SK-N-SH (cell line): ENCODE measurements around the gene MYLIP. TPM values are rescaled to one million over a fixed set of nuclear protein-coding genes. Genes with fewer than 3 reads are reported as not detected.

ENCODE experiments used
- CTCF ChIA-PET: fragments of 300-600, 350-600 bp; formaldehyde crosslinking; extraction: SDS; loops from one replicate; lab custom pipeline; 2021; lab: Yijun Ruan, JAX
- POLR2A ChIA-PET: fragments of 350-600 bp; sonication (Branson Sonifier 250); formaldehyde crosslinking; extraction: SDS; loops from one replicate; lab custom pipeline; 2020; ENCODE audit warnings: antibody characterized with exemption, inconsistent platforms; lab: Yijun Ruan, JAX
- DNase-seq: peaks from one replicate; pipeline ENCODE4 v3.0.0; 2012
- H2AFZ ChIP-seq: fragments of 200-600 bp; sonication (generic); 2 replicates; pipeline ENCODE4 v1.8.1; 2016; ENCODE audit warnings: antibody characterized with exemption, mild to moderate bottlenecking, low read depth
- H3F3A ChIP-seq: fragments of 200-600 bp; sonication (generic); replicated peaks from 2 replicates; pipeline ENCODE3; 2016; ENCODE audit warnings: antibody characterized with exemption, mild to moderate bottlenecking; ENCODE audit not compliant: insufficient read depth
- H3K27ac ChIP-seq, 2 experiments: fragments of 200-500 bp in 1 of 2; fragments of 200-600 bp in 1 of 2; sonication (Bioruptor generic) in 1 of 2; sonication (generic), shearing (Covaris generic) in 1 of 2; 2 replicates each; pipeline versions ENCODE4 v1.5.1 to v1.6.1; 2014 to 2016; ENCODE audit warnings: low read depth in 2 of 2, inconsistent platforms in 1 of 2, low read length in 1 of 2, mild to moderate bottlenecking in 1 of 2, mixed read lengths in 1 of 2
- H3K27me3 ChIP-seq: fragments of 200-600 bp; sonication (generic), shearing (Covaris generic); 2 replicates; pipeline ENCODE4 v1.6.1; 2016; ENCODE audit warnings: mixed run types; ENCODE audit not compliant: insufficient read depth
- H3K36me3 ChIP-seq, 2 experiments: fragments of 200-500 bp in 1 of 2; fragments of 200-600 bp in 1 of 2; sonication (Bioruptor generic) in 1 of 2; sonication (generic) in 1 of 2; replicated peaks in 1 of 2; 2 replicates each; pipeline versions ENCODE3 to v1.5.1; 2014 to 2016; ENCODE audit warnings: low read length in 1 of 2, mild to moderate bottlenecking in 1 of 2; ENCODE audit not compliant: insufficient read depth in 2 of 2, control insufficient read depth in 1 of 2
- H3K4me1 ChIP-seq, 2 experiments: fragments of 200-500 bp in 1 of 2; fragments of 200-600 bp in 1 of 2; sonication (Bioruptor generic) in 1 of 2; sonication (generic), shearing (Covaris generic) in 1 of 2; 2 replicates each; pipeline versions ENCODE4 v1.5.1 to v1.6.1; 2014 to 2016; ENCODE audit warnings: low read depth in 1 of 2, low read length in 1 of 2, mixed run types in 1 of 2; ENCODE audit not compliant: insufficient read depth in 2 of 2, control insufficient read depth in 1 of 2
- H3K4me2 ChIP-seq: fragments of 200-600 bp; sonication (generic), shearing (Covaris generic); 2 replicates; pipeline ENCODE4 v1.6.1; 2017; ENCODE audit warnings: mixed run types
- H3K4me3 ChIP-seq, 2 experiments: fragments of 200-500 bp in 1 of 2; fragments of 200-600 bp in 1 of 2; sonication (Bioruptor generic) in 1 of 2; sonication (generic), shearing (Covaris generic) in 1 of 2; 2 replicates each; pipeline versions ENCODE4 v1.5.1 to v1.8.1; 2014 to 2016; ENCODE audit warnings: low read depth in 2 of 2, inconsistent platforms in 1 of 2, low read length in 1 of 2, mild to moderate bottlenecking in 1 of 2, mixed read lengths in 1 of 2, moderate library complexity in 1 of 2
- H3K79me2 ChIP-seq: fragments of 200-600 bp; sonication (generic); 2 replicates; pipeline ENCODE4 v1.8.1; 2017; ENCODE audit warnings: mild to moderate bottlenecking; ENCODE audit not compliant: insufficient read depth
- H3K9ac ChIP-seq: fragments of 200-600 bp; sonication (generic); 2 replicates; pipeline ENCODE4 v1.6.1; 2017; ENCODE audit warnings: mixed run types
- H3K9me2 ChIP-seq: fragments of 200-600 bp; sonication (generic); 2 replicates; pipeline ENCODE4 v1.6.1; 2017; ENCODE audit warnings: mixed run types
- H3K9me3 ChIP-seq: fragments of 200-600 bp; sonication (generic); 2 replicates; pipeline ENCODE4 v1.6.1; 2017; ENCODE audit warnings: mixed run types, mild to moderate bottlenecking, moderate library complexity
- H4K20me1 ChIP-seq: fragments of 200-600 bp; sonication (generic); 2 replicates; pipeline ENCODE4 v1.6.1; 2017; ENCODE audit warnings: mild to moderate bottlenecking, mixed run types; ENCODE audit not compliant: insufficient read depth
- CHD2 ChIP-seq: fragments of 150-350 bp; IDR thresholded peaks from 2 replicates; pipeline ENCODE4 v1.6.1; 2018; ENCODE audit warnings: low read length; ENCODE audit not compliant: partially characterized antibody
- ELF1 ChIP-seq: IDR thresholded peaks from 2 replicates; pipeline ENCODE4 v1.4.0; 2012
- EZH2phosphoT487 ChIP-seq: fragments of 200-600 bp; sonication (generic); IDR thresholded peaks from 2 replicates; pipeline ENCODE4 v1.6.1; 2017; ENCODE audit warnings: low read depth, mixed run types, mild to moderate bottlenecking, antibody characterized with exemption, moderate library complexity, borderline replicate concordance
- FOSL2 ChIP-seq: IDR thresholded peaks from 2 replicates; pipeline ENCODE4 v1.4.0; 2012; ENCODE audit warnings: low read depth, mild to moderate bottlenecking, moderate library complexity, borderline replicate concordance
- GABPA ChIP-seq: IDR thresholded peaks from 2 replicates; pipeline ENCODE4 v1.4.0; 2012; ENCODE audit warnings: low read depth, mild to moderate bottlenecking
- RAD21 ChIP-seq: IDR thresholded peaks from 2 replicates; pipeline ENCODE4 v1.6.1; 2012; ENCODE audit warnings: mild to moderate bottlenecking, low read length
- RCOR1 ChIP-seq: fragments of 150-350 bp; IDR thresholded peaks from 2 replicates; pipeline ENCODE4 v1.6.1; 2017; ENCODE audit warnings: antibody characterized with exemption, low read length
- SIN3A ChIP-seq: IDR thresholded peaks from 2 replicates; pipeline ENCODE4 v1.6.1; 2012; ENCODE audit warnings: low read depth, mild to moderate bottlenecking, low read length, moderate library complexity, borderline replicate concordance
- TAF1 ChIP-seq: IDR thresholded peaks from 2 replicates; pipeline ENCODE4 v1.6.1; 2012; ENCODE audit warnings: low read depth, mild to moderate bottlenecking, low read length, moderate library complexity, borderline replicate concordance
- polyA plus RNA-seq, 3 experiments: library from polyadenylated mRNA; depleted of rRNA; stranded (reverse); fragments of >200 nt; gene quantifications; 2 replicates each; pipeline ENCODE4 v1.2.3, GENCODE V29; 2012
- TF ChIP-seq, protein P1 (sequence below): fragments of 150-350 bp; IDR thresholded peaks from 2 replicates; pipeline ENCODE4 v1.6.1; 2016; ENCODE audit warnings: mild to moderate bottlenecking, low read depth, low read length
- TF ChIP-seq, protein P2 (sequence below): fragments of 200-600 bp; sonication (generic); IDR thresholded peaks from 2 replicates; pipeline ENCODE4 v1.6.1; 2017; ENCODE audit warnings: antibody characterized with exemption, mild to moderate bottlenecking, moderate library complexity
- TF ChIP-seq, protein P3 (sequence below): IDR thresholded peaks from 2 replicates; pipeline ENCODE4 v1.4.0; 2012; ENCODE audit warnings: low read depth
- TF ChIP-seq, protein P4 (sequence below): IDR thresholded peaks from 2 replicates; pipeline ENCODE4 v1.6.1; 2012; ENCODE audit warnings: mild to moderate bottlenecking, low read depth, low read length, moderate library complexity
- TF ChIP-seq, protein P5 (sequence below): IDR thresholded peaks from 2 replicates; pipeline ENCODE4; 2012
- TF ChIP-seq, protein P6 (sequence below): IDR thresholded peaks from 2 replicates; pipeline ENCODE4 v1.4.0; 2012; ENCODE audit warnings: low read depth, borderline replicate concordance

The MYLIP gene
- polyA plus RNA-seq, 1 of the 3 experiments (the other 2 are of a cell fraction), result 3.1 TPM

DNA sequence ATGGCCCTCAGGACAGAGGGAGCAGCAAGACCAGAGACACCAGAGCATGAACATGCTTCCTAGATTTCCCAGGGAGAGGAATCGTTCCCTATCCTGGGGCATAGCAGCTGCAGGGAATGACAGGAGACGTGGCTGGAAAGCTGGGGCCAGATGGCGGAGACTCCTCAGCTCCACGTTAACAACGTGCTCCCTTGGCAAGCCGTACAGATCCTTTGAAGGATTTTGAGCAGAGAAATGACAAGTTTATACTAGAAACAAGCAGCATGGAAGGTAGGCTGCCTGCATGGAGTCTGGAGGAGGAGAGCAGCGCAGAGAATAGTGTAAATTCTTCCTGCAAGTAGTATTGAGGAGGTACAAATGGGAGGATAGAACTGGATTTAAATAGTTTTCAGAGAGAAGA lies 11.7 kb downstream of the MYLIP start (continued):
- TF ChIP-seq SIN3A (no peak), EZH2phosphoT487 (no peak)
- TF ChIP-seq, protein P1, sequence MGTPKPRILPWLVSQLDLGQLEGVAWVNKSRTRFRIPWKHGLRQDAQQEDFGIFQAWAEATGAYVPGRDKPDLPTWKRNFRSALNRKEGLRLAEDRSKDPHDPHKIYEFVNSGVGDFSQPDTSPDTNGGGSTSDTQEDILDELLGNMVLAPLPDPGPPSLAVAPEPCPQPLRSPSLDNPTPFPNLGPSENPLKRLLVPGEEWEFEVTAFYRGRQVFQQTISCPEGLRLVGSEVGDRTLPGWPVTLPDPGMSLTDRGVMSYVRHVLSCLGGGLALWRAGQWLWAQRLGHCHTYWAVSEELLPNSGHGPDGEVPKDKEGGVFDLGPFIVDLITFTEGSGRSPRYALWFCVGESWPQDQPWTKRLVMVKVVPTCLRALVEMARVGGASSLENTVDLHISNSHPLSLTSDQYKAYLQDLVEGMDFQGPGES, result no peak

DNA sequence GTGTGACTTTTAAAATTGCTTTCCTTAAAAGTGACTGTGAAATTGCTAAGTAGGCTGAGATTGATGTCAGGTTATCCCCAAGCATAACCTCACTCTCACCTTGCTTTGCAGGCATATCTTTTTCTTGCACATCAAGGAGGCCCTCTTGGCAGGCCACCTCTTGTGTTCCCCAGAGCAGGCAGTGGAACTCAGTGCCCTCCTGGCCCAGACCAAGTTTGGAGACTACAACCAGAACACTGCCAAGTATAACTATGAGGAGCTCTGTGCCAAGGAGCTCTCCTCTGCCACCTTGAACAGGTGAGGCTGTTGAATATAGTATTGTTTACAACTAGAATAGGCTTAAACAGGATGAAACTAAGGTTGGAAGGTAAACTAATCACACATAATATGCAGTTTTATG lies 12.6 kb downstream of the MYLIP start:
- Histone ChIP-seq H3F3A (peaks cover 5% of the 10 kb centered on the region), H3K36me3 (peaks cover 0 to 43% of the 10 kb centered on the region in 2 experiments)
- CTCF ChIA-PET, result interaction anchor here (1.8 kb wide), 1 partner anchor 11 kb away, joined by 6 read pairs; no protein-coding TSS in a partner anchor
- TF ChIP-seq, protein P2, sequence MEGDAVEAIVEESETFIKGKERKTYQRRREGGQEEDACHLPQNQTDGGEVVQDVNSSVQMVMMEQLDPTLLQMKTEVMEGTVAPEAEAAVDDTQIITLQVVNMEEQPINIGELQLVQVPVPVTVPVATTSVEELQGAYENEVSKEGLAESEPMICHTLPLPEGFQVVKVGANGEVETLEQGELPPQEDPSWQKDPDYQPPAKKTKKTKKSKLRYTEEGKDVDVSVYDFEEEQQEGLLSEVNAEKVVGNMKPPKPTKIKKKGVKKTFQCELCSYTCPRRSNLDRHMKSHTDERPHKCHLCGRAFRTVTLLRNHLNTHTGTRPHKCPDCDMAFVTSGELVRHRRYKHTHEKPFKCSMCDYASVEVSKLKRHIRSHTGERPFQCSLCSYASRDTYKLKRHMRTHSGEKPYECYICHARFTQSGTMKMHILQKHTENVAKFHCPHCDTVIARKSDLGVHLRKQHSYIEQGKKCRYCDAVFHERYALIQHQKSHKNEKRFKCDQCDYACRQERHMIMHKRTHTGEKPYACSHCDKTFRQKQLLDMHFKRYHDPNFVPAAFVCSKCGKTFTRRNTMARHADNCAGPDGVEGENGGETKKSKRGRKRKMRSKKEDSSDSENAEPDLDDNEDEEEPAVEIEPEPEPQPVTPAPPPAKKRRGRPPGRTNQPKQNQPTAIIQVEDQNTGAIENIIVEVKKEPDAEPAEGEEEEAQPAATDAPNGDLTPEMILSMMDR, result no peak
- TF ChIP-seq TAF1 (no peak), FOSL2 (no peak), CHD2 (no peak), ELF1 (no peak), RAD21 (no peak), RCOR1 (no peak), GABPA (no peak)
- TF ChIP-seq, protein P3, sequence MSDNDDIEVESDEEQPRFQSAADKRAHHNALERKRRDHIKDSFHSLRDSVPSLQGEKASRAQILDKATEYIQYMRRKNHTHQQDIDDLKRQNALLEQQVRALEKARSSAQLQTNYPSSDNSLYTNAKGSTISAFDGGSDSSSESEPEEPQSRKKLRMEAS, result no peak
- TF ChIP-seq, protein P4, sequence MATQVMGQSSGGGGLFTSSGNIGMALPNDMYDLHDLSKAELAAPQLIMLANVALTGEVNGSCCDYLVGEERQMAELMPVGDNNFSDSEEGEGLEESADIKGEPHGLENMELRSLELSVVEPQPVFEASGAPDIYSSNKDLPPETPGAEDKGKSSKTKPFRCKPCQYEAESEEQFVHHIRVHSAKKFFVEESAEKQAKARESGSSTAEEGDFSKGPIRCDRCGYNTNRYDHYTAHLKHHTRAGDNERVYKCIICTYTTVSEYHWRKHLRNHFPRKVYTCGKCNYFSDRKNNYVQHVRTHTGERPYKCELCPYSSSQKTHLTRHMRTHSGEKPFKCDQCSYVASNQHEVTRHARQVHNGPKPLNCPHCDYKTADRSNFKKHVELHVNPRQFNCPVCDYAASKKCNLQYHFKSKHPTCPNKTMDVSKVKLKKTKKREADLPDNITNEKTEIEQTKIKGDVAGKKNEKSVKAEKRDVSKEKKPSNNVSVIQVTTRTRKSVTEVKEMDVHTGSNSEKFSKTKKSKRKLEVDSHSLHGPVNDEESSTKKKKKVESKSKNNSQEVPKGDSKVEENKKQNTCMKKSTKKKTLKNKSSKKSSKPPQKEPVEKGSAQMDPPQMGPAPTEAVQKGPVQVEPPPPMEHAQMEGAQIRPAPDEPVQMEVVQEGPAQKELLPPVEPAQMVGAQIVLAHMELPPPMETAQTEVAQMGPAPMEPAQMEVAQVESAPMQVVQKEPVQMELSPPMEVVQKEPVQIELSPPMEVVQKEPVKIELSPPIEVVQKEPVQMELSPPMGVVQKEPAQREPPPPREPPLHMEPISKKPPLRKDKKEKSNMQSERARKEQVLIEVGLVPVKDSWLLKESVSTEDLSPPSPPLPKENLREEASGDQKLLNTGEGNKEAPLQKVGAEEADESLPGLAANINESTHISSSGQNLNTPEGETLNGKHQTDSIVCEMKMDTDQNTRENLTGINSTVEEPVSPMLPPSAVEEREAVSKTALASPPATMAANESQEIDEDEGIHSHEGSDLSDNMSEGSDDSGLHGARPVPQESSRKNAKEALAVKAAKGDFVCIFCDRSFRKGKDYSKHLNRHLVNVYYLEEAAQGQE, result no peak
- TF ChIP-seq, protein P5, sequence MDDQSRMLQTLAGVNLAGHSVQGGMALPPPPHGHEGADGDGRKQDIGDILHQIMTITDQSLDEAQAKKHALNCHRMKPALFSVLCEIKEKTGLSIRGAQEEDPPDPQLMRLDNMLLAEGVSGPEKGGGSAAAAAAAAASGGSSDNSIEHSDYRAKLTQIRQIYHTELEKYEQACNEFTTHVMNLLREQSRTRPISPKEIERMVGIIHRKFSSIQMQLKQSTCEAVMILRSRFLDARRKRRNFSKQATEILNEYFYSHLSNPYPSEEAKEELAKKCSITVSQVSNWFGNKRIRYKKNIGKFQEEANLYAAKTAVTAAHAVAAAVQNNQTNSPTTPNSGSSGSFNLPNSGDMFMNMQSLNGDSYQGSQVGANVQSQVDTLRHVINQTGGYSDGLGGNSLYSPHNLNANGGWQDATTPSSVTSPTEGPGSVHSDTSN, result no peak
- TF ChIP-seq, protein P6, sequence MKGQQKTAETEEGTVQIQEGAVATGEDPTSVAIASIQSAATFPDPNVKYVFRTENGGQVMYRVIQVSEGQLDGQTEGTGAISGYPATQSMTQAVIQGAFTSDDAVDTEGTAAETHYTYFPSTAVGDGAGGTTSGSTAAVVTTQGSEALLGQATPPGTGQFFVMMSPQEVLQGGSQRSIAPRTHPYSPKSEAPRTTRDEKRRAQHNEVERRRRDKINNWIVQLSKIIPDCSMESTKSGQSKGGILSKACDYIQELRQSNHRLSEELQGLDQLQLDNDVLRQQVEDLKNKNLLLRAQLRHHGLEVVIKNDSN, result no peak
- TF ChIP-seq, all 33 proteins: peak for 0
- Histone ChIP-seq H3K4me2 (no peak overlapping the region), H3K27ac (no peak overlapping the region), H3K9ac (no peak overlapping the region), H3K79me2 (no peaks in the 10 kb centered on the region), H3K27me3 (peaks cover 5% of the 10 kb centered on the region; the same call in 1 of the 2 replicates), H3K4me1 (peaks cover 14 to 31% of the 10 kb centered on the region in 2 experiments; a peak in 3 of 4 replicates), H3K4me3 (no peak overlapping the region), H3K9me3 (no peaks in the 10 kb centered on the region), H2AFZ (no peak overlapping the region), H3K9me2 (no peaks in the 10 kb centered on the region), H4K20me1 (peaks cover 19% of the 10 kb centered on the region; the same call in 1 of the 2 replicates)
- POLR2A ChIA-PET, result no interaction called here
- no peak for DNase-seq
